Hepatocyte (in vitro differentiated cells): ENCODE results near the gene RPTOR. TPM values are rescaled to one million over a fixed set of nuclear protein-coding genes. Genes with fewer than 3 reads are reported as not detected.

Source experiments
- DNase-seq: peaks from one replicate; pipeline ENCODE4 v3.0.0-alpha.2; 2016; ENCODE audit warnings: low spot score
- H2AFZ ChIP-seq: fragments of 200-600 bp; sonication (generic); 2 replicates; pipeline ENCODE4 v1.6.0; 2016; ENCODE audit warnings: antibody characterized with exemption, mild to moderate bottlenecking
- H3K27ac ChIP-seq: fragments of 200-600 bp; sonication (generic); 2 replicates; pipeline ENCODE4 v1.5.1; 2016; ENCODE audit warnings: mild to moderate bottlenecking
- H3K27me3 ChIP-seq: fragments of 200-600 bp; sonication (generic); 2 replicates; pipeline ENCODE4 v1.6.1; 2016
- H3K36me3 ChIP-seq: fragments of 200-600 bp; sonication (generic); replicated peaks from 2 replicates; pipeline ENCODE4 v1.5.1; 2016; ENCODE audit warnings: low read depth; ENCODE audit not compliant: insufficient read depth
- H3K4me1 ChIP-seq: fragments of 200-600 bp; sonication (generic); 2 replicates; pipeline ENCODE4 v1.5.1; 2016; ENCODE audit warnings: mild to moderate bottlenecking, moderate library complexity; ENCODE audit not compliant: insufficient read depth
- H3K4me2 ChIP-seq: fragments of 200-600 bp; sonication (generic); 2 replicates; pipeline ENCODE4 v1.6.0; 2016
- H3K4me3 ChIP-seq: fragments of 200-600 bp; sonication (generic); 2 replicates; pipeline ENCODE4 v1.5.1; 2016; ENCODE audit warnings: mild to moderate bottlenecking
- H3K79me2 ChIP-seq: fragments of 200-600 bp; sonication (generic); 2 replicates; pipeline ENCODE4 v1.6.0; 2017; ENCODE audit warnings: mild to moderate bottlenecking
- H3K9me2 ChIP-seq: fragments of 200-600 bp; sonication (generic); replicated peaks from 2 replicates; pipeline ENCODE4 v1.6.0; 2017; ENCODE audit warnings: mild to moderate bottlenecking; ENCODE audit not compliant: insufficient read depth
- H3K9me3 ChIP-seq: fragments of 200-600 bp; sonication (generic); 2 replicates; pipeline ENCODE4 v1.5.1; 2016; ENCODE audit warnings: low read depth, mild to moderate bottlenecking
- H4K20me1 ChIP-seq: fragments of 200-600 bp; sonication (generic); 2 replicates; pipeline ENCODE4 v1.6.0; 2016; ENCODE audit warnings: mild to moderate bottlenecking; ENCODE audit not compliant: insufficient read depth, poor library complexity, severe bottlenecking
- EZH2 ChIP-seq: fragments of 200-600 bp; sonication (generic); IDR thresholded peaks from 2 replicates; pipeline ENCODE4 v1.6.1; 2016; ENCODE audit warnings: antibody characterized with exemption, mild to moderate bottlenecking, borderline replicate concordance
- EZH2phosphoT487 ChIP-seq: fragments of 200-600 bp; sonication (generic); IDR thresholded peaks from one replicate; pipeline ENCODE4 v1.6.1; 2018; ENCODE audit warnings: antibody characterized with exemption, mild to moderate bottlenecking, low read depth, moderate library complexity; ENCODE audit not compliant: unreplicated experiment, severe bottlenecking
- WGBS: methylation state at CpG from one replicate; pipeline ENCODE4 v1.1.6; 2016; ENCODE audit warnings: low lambda C conversion rate; ENCODE audit errors: missing lambda C conversion rate; 5-methylcytosine and 5-hydroxymethylcytosine counted together
- polyA plus RNA-seq: library from polyadenylated mRNA; unstranded; fragments of >200 nt; fragmentation: Nextera tagmentation; extraction: Ambion mirVana; gene quantifications from 2 replicates; pipeline ENCODE4 v1.2.1, GENCODE V29; 2016
- total RNA-seq: library from RNA; depleted of rRNA; stranded (reverse); fragments of >200 nt; gene quantifications from 2 replicates; pipeline ENCODE4 v1.2.3, GENCODE V29; 2014
- TF ChIP-seq, protein P1 (sequence below): fragments of 200-600 bp; sonication (generic); IDR thresholded peaks from 2 replicates; pipeline ENCODE4 v1.5.1; 2016; ENCODE audit warnings: antibody characterized with exemption, mild to moderate bottlenecking; ENCODE audit not compliant: poor library complexity

Gene RPTOR
- total and polyA plus RNA-seq, 2 experiments from 2014 or later: 14.1 to 20.6 TPM

DNA sequence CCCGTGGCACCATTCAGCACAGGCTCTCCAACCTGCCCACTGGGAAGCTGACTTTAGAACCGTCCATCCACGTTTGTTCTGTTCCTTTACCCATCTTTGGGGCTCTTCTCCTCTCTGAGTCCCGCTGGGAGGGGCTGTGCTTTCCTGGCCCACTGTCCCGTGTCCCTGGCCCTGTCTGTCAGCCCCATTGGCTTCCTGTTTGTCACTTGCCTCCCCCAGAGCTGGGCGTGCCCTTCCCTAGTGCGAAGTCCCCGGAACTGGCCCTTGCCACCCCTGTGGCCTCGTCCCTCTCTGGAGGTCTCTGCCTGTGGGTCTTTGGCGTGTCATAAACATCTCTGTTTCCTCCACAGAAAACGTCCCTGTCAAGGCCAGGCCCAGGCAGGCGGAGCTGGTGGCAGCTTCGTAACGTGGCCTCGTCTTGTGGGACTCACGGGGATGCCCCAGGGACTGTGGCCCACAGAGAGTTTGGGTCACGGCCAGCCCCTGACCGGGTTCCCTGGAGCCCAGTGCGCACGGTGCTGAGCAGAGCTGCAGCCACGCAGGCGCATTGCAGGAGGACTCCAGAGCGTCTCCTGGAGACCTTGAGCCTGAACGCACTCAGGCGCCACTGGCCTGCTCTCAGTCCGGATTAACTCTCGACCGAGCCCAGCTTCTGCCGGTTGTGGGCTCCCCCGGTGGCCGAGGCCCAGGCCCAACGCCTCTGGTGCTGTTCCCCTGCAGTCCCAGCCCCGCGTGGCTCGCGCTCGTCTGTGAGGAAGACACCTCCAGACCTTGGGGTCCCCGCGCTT, 454.3 kb downstream of the RPTOR start:
- Histone ChIP-seq H3K79me2 (no peaks in the 10 kb centered on the region), H4K20me1 (no peaks in the 10 kb centered on the region), H3K9me2 (no peaks in the 10 kb centered on the region), H3K4me3 (no peak overlapping the region), H2AFZ (no peak overlapping the region), H3K4me1 (peaks cover 3% of the 10 kb centered on the region), H3K4me2 (no peak overlapping the region), H3K27ac (no peak overlapping the region), H3K9me3 (no peaks in the 10 kb centered on the region), H3K36me3 (no peaks in the 10 kb centered on the region), H3K27me3 (peaks cover 17% of the 10 kb centered on the region)
- 94% methylated on average over 39 of the region's 39 CpGs for WGBS
- TF ChIP-seq EZH2phosphoT487: no peak
- no peak for TF ChIP-seq EZH2
- TF ChIP-seq, protein P1, sequence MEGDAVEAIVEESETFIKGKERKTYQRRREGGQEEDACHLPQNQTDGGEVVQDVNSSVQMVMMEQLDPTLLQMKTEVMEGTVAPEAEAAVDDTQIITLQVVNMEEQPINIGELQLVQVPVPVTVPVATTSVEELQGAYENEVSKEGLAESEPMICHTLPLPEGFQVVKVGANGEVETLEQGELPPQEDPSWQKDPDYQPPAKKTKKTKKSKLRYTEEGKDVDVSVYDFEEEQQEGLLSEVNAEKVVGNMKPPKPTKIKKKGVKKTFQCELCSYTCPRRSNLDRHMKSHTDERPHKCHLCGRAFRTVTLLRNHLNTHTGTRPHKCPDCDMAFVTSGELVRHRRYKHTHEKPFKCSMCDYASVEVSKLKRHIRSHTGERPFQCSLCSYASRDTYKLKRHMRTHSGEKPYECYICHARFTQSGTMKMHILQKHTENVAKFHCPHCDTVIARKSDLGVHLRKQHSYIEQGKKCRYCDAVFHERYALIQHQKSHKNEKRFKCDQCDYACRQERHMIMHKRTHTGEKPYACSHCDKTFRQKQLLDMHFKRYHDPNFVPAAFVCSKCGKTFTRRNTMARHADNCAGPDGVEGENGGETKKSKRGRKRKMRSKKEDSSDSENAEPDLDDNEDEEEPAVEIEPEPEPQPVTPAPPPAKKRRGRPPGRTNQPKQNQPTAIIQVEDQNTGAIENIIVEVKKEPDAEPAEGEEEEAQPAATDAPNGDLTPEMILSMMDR: no peak
- DNase-seq: no peak

DNA sequence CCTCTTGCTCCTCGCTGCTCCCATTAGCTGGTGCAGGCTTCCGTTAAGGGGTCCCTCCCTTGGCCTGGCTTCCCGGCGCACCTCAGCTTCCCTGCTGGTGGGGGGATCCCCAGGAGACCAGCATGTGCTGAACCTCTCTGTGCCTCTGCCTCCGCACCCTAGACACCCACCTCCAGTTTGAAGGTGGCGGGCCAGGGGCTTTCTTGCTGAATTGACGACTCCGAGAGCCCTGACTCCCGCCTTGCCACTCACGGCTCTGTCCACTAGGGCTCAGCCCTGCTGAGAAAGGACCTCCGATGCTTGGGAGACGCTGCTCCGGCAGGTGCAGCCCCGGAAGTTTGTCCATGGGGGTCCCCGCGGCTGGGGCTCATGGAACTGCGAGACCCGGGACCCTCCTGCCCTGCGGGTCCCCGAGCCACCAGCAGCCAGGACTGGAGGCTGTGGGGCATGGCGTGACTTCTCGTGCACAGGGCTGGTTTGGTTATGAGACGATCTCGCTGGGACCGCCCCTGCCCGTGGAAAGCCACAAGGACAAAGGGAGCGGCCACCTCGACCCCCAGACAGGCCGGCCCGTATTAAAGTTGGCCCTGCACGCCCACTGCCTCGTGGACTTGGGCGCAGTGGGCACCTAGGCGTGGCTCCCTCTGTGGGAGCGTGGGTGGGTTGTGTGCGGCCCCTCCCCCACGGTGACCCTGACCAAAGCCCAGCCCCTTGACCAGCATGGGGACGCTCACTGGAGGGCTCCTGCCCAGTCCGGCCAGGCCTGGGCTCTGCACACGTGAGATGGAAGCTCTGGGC, 455.1 kb downstream of the RPTOR start:
- Histone ChIP-seq H4K20me1 (no peaks in the 10 kb centered on the region), H3K4me1 (peaks cover 9% of the 10 kb centered on the region), H3K36me3 (no peaks in the 10 kb centered on the region), H3K4me2 (no peak overlapping the region), H3K79me2 (no peaks in the 10 kb centered on the region), H2AFZ (no peak overlapping the region), H3K27ac (no peak overlapping the region), H3K9me3 (no peaks in the 10 kb centered on the region), H3K4me3 (no peak overlapping the region), H3K9me2 (no peaks in the 10 kb centered on the region), H3K27me3 (peaks cover 24% of the 10 kb centered on the region)
- DNase-seq: no peak
- WGBS: 96% methylated on average over 39 of the region's 40 CpGs
- TF ChIP-seq EZH2phosphoT487: no peak
- TF ChIP-seq, protein P1: no peak

DNA sequence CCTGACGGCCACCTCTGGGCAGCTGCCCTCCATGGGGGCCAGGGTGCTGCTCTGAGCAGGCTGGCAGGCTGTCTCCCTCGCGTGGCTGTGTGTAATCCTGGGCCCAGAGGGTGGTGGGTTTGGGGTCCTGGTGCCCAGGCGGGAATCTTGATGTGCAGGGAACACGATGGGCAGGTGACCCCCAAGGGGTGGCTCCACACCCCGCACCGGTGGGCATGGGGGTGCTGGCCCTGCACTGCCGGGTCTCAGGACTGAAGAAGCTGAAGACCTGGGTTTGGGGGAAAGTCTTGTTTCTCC, 455.6 kb downstream of the RPTOR start:
- Histone ChIP-seq H3K4me3 (no peak overlapping the region), H3K27ac (no peak overlapping the region), H2AFZ (no peak overlapping the region), H3K9me2 (no peaks in the 10 kb centered on the region), H3K36me3 (no peaks in the 10 kb centered on the region), H4K20me1 (no peaks in the 10 kb centered on the region), H3K4me1 (peaks cover 9% of the 10 kb centered on the region), H3K9me3 (no peaks in the 10 kb centered on the region), H3K79me2 (no peaks in the 10 kb centered on the region), H3K4me2 (no peak overlapping the region), H3K27me3 (peaks cover 27% of the 10 kb centered on the region)
- DNase-seq: no peak
- WGBS: 95% methylated on average over 8 of the region's 8 CpGs
- TF ChIP-seq EZH2 (no peak), EZH2phosphoT487 (no peak)
- TF ChIP-seq, protein P1: no peak
